Upper lobe of right lung (tissue), 1 donor: ENCODE data around the gene CCDC198. TPM values are rescaled to one million over a fixed set of nuclear protein-coding genes. Genes with fewer than 3 reads are reported as not detected.

Source experiments
- total RNA-seq: library from RNA; stranded (reverse); fragmentation: NEBNext Ultra II Directional; extraction: Animal tissue kit (Norgen Biotek cat#: 25700); gene quantifications from one replicate; pipeline ENCODE4 v1.2.1, GENCODE V29; 2021
- donor health status: DM: no; HTN: yes; CAD: no; lungs with severe emphysema.

The CCDC198 gene
- total RNA-seq, 1 donor from 2014 or later: not detected

Other genes starting within 250 kb of the CCDC198 start
- 66.3 TPM for gene EXOC5, start 225.0 kb downstream of the CCDC198 start, total RNA-seq
- 38.8 TPM for gene AP5M1, start 224.9 kb downstream of the CCDC198 start, total RNA-seq
- gene NAA30, start 103.3 kb downstream of the CCDC198 start, total RNA-seq: 12.1 TPM